MM.1S (cell line): ENCODE data around the gene CDADC1.

ENCODE experiments used
- DNase-seq: peaks from one replicate; pipeline ENCODE4 v3.0.0-alpha.2; 2015
- H2AFZ ChIP-seq: fragments of 300-600 bp; sonication (generic); 2 replicates; pipeline ENCODE4 v1.6.0; 2016; ENCODE audit warnings: antibody characterized with exemption, low read length
- H3F3A ChIP-seq: fragments of 300-600 bp; sonication (generic); 2 replicates; pipeline ENCODE4 v1.6.1; 2016; ENCODE audit warnings: mild to moderate bottlenecking, antibody characterized with exemption, low read length, moderate library complexity, mixed read lengths; ENCODE audit not compliant: insufficient read depth
- H3K27ac ChIP-seq: fragments of 300-600 bp; sonication (generic); 2 replicates; pipeline ENCODE4 v1.5.1; 2016; ENCODE audit warnings: mild to moderate bottlenecking, low read length
- H3K27me3 ChIP-seq: fragments of 300-600 bp; sonication (generic); replicated peaks from 2 replicates; pipeline ENCODE4 v1.6.0; 2016; ENCODE audit warnings: low read length; ENCODE audit not compliant: insufficient read depth
- H3K36me3 ChIP-seq: fragments of 300-600 bp; sonication (generic); replicated peaks from 2 replicates; pipeline ENCODE4 v1.6.1; 2016; ENCODE audit warnings: mild to moderate bottlenecking, low read length, mixed read lengths; ENCODE audit not compliant: insufficient read depth
- H3K4me1 ChIP-seq: fragments of 300-600 bp; sonication (generic); 2 replicates; pipeline ENCODE4 v1.6.1; 2016; ENCODE audit warnings: low read length, mixed read lengths
- H3K4me2 ChIP-seq: fragments of 300-600 bp; sonication (generic); 2 replicates; pipeline ENCODE4 v1.6.0; 2016; ENCODE audit warnings: low read depth, low read length
- H3K4me3 ChIP-seq: fragments of 300-600 bp; sonication (generic); 2 replicates; pipeline ENCODE4 v1.5.1; 2016; ENCODE audit warnings: low read length, mixed read lengths
- H3K79me2 ChIP-seq: fragments of 300-600 bp; sonication (generic); 2 replicates; pipeline ENCODE4 v1.6.1; 2016; ENCODE audit warnings: mixed run types, low read length, mixed read lengths
- H3K9ac ChIP-seq: fragments of 300-600 bp; sonication (generic); 2 replicates; pipeline ENCODE4 v1.6.1; 2016; ENCODE audit warnings: low read length, mixed read lengths
- H3K9me2 ChIP-seq: fragments of 300-600 bp; sonication (generic); replicated peaks from 2 replicates; pipeline ENCODE4 v1.6.1; 2016; ENCODE audit warnings: mild to moderate bottlenecking, low read length, mixed read lengths; ENCODE audit not compliant: insufficient read depth
- H3K9me3 ChIP-seq: fragments of 300-600 bp; sonication (generic); replicated peaks from 2 replicates; pipeline ENCODE4 v1.6.1; 2016; ENCODE audit warnings: mild to moderate bottlenecking, low read length, mixed read lengths; ENCODE audit not compliant: insufficient read depth
- H4K20me1 ChIP-seq: fragments of 300-600 bp; sonication (generic); 2 replicates; pipeline ENCODE4 v1.6.1; 2016; ENCODE audit warnings: mild to moderate bottlenecking, low read length, moderate library complexity, mixed read lengths; ENCODE audit not compliant: insufficient read depth
- CTCF ChIP-seq: fragments of 300-600 bp; sonication (generic); IDR thresholded peaks from 2 replicates; pipeline ENCODE4 v1.5.1; 2016; ENCODE audit warnings: antibody characterized with exemption, low read length, mixed read lengths
- EZH2 ChIP-seq: fragments of 300-600 bp; sonication (generic); optimal IDR thresholded peaks from 2 replicates; pipeline ENCODE3; 2017; ENCODE audit warnings: low read depth, mild to moderate bottlenecking, antibody characterized with exemption, low read length, mixed read lengths
- EZH2phosphoT487 ChIP-seq: fragments of 300-600 bp; sonication (generic); IDR thresholded peaks from 2 replicates; pipeline ENCODE4 v1.6.1; 2018; ENCODE audit warnings: antibody characterized with exemption, low read length

CDADC1 gene

GRCh38 chr13:49304356-49304755, 56.6 kb downstream of the CDADC1 start:
- Histone ChIP-seq H3K36me3 (no peaks in the 10 kb centered on the region), H2AFZ (no peak overlapping the region), H3K9me2 (no peaks in the 10 kb centered on the region), H3K27ac (no peak overlapping the region), H4K20me1 (no peaks in the 10 kb centered on the region), H3F3A (no peaks in the 10 kb centered on the region), H3K4me3 (no peak overlapping the region), H3K9ac (no peak overlapping the region), H3K9me3 (no peaks in the 10 kb centered on the region), H3K4me1 (no peaks in the 10 kb centered on the region), H3K27me3 (no peaks in the 10 kb centered on the region), H3K79me2 (no peaks in the 10 kb centered on the region), H3K4me2 (no peak overlapping the region)
- DNase-seq, result no peak
- TF ChIP-seq EZH2phosphoT487 (no peak), EZH2 (no peak), CTCF (no peak)

- Histone ChIP-seq H3K4me2 (no peak overlapping the region), H3K36me3 (no peaks in the 10 kb centered on the region), H3K4me1 (no peaks in the 10 kb centered on the region)
These were observed 57.3 kb downstream of the CDADC1 start for GRCh38 chr13:49304763-49305700.

GRCh38 chr13:49305792-49306425, 58.2 kb downstream of the CDADC1 start:
- no peak for DNase-seq
- H3F3A ChIP-seq, result no peaks in the 10 kb centered on the region

More at GRCh38 chr13:49304763-49305700, 57.3 kb downstream of the CDADC1 start:
- Histone ChIP-seq H3K4me3 (no peak overlapping the region), H3K9me3 (no peaks in the 10 kb centered on the region), H4K20me1 (no peaks in the 10 kb centered on the region), H3F3A (no peaks in the 10 kb centered on the region), H3K27ac (no peak overlapping the region), H3K27me3 (no peaks in the 10 kb centered on the region), H3K79me2 (no peaks in the 10 kb centered on the region), H3K9ac (no peak overlapping the region), H3K9me2 (no peaks in the 10 kb centered on the region), H2AFZ (no peak overlapping the region)
- TF ChIP-seq EZH2phosphoT487, result no peak
- TF ChIP-seq CTCF, result no peak
- no peak for TF ChIP-seq EZH2
- DNase-seq, result no peak

More at GRCh38 chr13:49305792-49306425, 58.2 kb downstream of the CDADC1 start:
- no peaks in the 10 kb centered on the region for H3K27me3 ChIP-seq
- no peak overlapping the region for H3K27ac ChIP-seq
- no peaks in the 10 kb centered on the region for H3K36me3 ChIP-seq
- H3K79me2 ChIP-seq, result no peaks in the 10 kb centered on the region
- no peak overlapping the region for H2AFZ ChIP-seq
- H3K4me3 ChIP-seq, result no peak overlapping the region
- no peak for TF ChIP-seq CTCF
- H3K9me3 ChIP-seq, result no peaks in the 10 kb centered on the region
- no peaks in the 10 kb centered on the region for H3K9me2 ChIP-seq
- no peak overlapping the region for H3K4me2 ChIP-seq
- no peak overlapping the region for H3K9ac ChIP-seq
- H4K20me1 ChIP-seq, result no peaks in the 10 kb centered on the region
- no peaks in the 10 kb centered on the region for H3K4me1 ChIP-seq
